HUDEP-2 (cell line): ENCODE results near the gene AKAP6.
"Not testable (repeated sequence)": the region's sequence is repeated elsewhere in the genome, so short reads cannot be mapped to it uniquely, and the experiment has no call there.

ENCODE experiments used
- DNase-seq, 76 experiments: peaks; one replicate each; lab custom pipeline; 2025; ENCODE audit not compliant: unreplicated experiment in 76 of 76; lab: John Stamatoyannopoulos, UW

AKAP6 gene

GRCh38 chr14:32779840-32780239 is 450.7 kb downstream of the AKAP6 start:
- no peak for DNase-seq

GRCh38 chr14:32784405-32784804 is 455.3 kb downstream of the AKAP6 start:
- DNase-seq, result no peak

- no peak for DNase-seq
These were observed 456.5 kb downstream of the AKAP6 start for GRCh38 chr14:32785585-32785984.

- no peak for DNase-seq
These were observed 457.8 kb downstream of the AKAP6 start for GRCh38 chr14:32786886-32787285.

- DNase-seq, result not testable (repeated sequence)
These were observed 463.9 kb downstream of the AKAP6 start for GRCh38 chr14:32793033-32793432.

- no peak for DNase-seq
These were observed 471.2 kb downstream of the AKAP6 start for GRCh38 chr14:32800320-32800719.

- DNase-seq, result no peak
These were observed 473.2 kb downstream of the AKAP6 start for GRCh38 chr14:32802295-32802694.

- no peak for DNase-seq
These were observed 476.9 kb downstream of the AKAP6 start for GRCh38 chr14:32805979-32806378.

GRCh38 chr14:32808644-32809043 is 479.5 kb downstream of the AKAP6 start:
- no peak for DNase-seq

GRCh38 chr14:32809255-32809654 is 480.2 kb downstream of the AKAP6 start:
- no peak for DNase-seq

- DNase-seq, result no peak
These were observed 484.3 kb downstream of the AKAP6 start for GRCh38 chr14:32813401-32813800.

- no peak for DNase-seq
These were observed 485.6 kb downstream of the AKAP6 start for GRCh38 chr14:32814721-32815120.

- DNase-seq, result no peak
These were observed 487.5 kb downstream of the AKAP6 start for GRCh38 chr14:32816588-32816987.

GRCh38 chr14:32817780-32818179 is 488.7 kb downstream of the AKAP6 start:
- no peak for DNase-seq

GRCh38 chr14:32818581-32818980 is 489.5 kb downstream of the AKAP6 start:
- no peak for DNase-seq

- DNase-seq, result no peak
These were observed 491.1 kb downstream of the AKAP6 start for GRCh38 chr14:32820181-32820580.

GRCh38 chr14:32820682-32821081 is 491.6 kb downstream of the AKAP6 start:
- DNase-seq, result no peak

- DNase-seq, result no peak
These were observed 493.0 kb downstream of the AKAP6 start for GRCh38 chr14:32821964-32822653.

GRCh38 chr14:32823706-32824105 is 494.6 kb downstream of the AKAP6 start:
- DNase-seq, result no peak

GRCh38 chr14:32824195-32824594 is 495.1 kb downstream of the AKAP6 start:
- DNase-seq, result no peak

- DNase-seq, result no peak
These were observed 496.0 kb downstream of the AKAP6 start for GRCh38 chr14:32825058-32825457.

- DNase-seq, result no peak
These were observed 497.4 kb downstream of the AKAP6 start for GRCh38 chr14:32826404-32827082.
